Type B pancreatic cell (in vitro differentiated cells): ENCODE data around the gene FALEC. TPM values are rescaled to one million over a fixed set of nuclear protein-coding genes. Genes with fewer than 3 reads are reported as not detected.

Experiments used
- DNase-seq: peaks from one replicate; pipeline ENCODE4 v3.0.0; 2021; ENCODE audit warnings: mixed read lengths; ENCODE audit not compliant: unreplicated experiment; ENCODE audit errors: extremely low spot score
- H3K27ac Mint-ChIP-seq: 2 replicates; pipeline ENCODE4 v1.8.0; 2021; ENCODE audit warnings: mild to moderate bottlenecking, mixed read lengths
- H3K27me3 Mint-ChIP-seq: 2 replicates; pipeline ENCODE4 v1.8.0; 2021; ENCODE audit warnings: mixed read lengths
- H3K36me3 Mint-ChIP-seq: 2 replicates; pipeline ENCODE4 v1.8.0; 2021; ENCODE audit warnings: mixed read lengths
- H3K4me1 Mint-ChIP-seq: one replicate; pipeline ENCODE4 v1.8.0; 2021; ENCODE audit warnings: mixed read lengths; ENCODE audit not compliant: unreplicated experiment
- H3K4me3 Mint-ChIP-seq: 2 replicates; pipeline ENCODE4 v1.8.0; 2021; ENCODE audit warnings: mild to moderate bottlenecking, mixed read lengths
- H3K9me3 Mint-ChIP-seq: 2 replicates; pipeline ENCODE4 v1.8.0; 2021; ENCODE audit warnings: mixed read lengths
- total RNA-seq: library from RNA; stranded (reverse); gene quantifications from 2 replicates; pipeline ENCODE4 v1.2.1, GENCODE V29; 2021; ENCODE audit warnings: low replicate concordance
- TF ChIP-seq, protein P1 (sequence below): fragments of 200-600 bp; sonication (generic); conservative IDR thresholded peaks from 2 replicates; pipeline ENCODE4 v1.5.0; 2021; ENCODE audit warnings: antibody characterized with exemption, mild to moderate bottlenecking

FALEC gene
- total RNA-seq, 1 donor from 2014 or later = 0.80 TPM

DNA sequence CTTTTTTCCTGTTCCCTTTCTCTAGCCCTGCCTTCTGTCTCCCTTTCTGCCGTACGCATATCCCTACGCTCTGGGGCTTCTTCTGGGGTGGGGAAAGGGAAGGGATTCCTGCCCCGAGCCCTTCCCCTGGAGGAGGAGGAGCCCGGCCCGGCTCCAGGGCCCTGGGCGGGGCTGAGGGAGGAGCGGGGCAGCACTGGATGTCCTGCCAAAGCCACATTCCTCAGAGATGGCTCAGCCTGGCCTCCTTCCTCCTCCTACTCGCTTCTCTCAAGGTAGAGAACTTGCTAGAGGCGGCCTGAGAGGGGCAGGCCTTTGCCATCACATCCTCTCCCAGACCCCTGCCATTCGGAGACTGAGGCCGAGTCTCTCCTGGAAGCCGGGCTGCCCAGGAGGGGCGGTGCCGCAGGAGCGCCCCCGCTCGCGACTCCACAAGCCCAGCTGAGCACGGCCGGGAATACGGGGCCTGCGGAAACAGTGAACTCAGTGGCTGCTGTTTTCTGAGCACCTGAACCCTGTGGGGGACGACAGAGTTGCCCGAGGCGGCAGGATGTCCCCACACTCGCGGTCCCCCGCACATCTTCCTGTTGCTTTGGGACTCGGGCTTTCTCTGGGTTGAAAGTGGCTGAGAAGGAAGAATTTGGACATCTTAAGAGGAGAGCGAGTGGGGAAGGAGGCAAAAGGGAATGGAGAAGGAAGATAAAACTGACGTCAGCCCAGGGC lies 45.9 kb downstream of the FALEC start:
- Mint-ChIP-seq H3K36me3 (no peaks in the 10 kb centered on the region), H3K4me3 (peak overlapping the region; percentile 96), H3K27me3 (no peaks in the 10 kb centered on the region), H3K4me1 (peaks cover 38% of the 10 kb centered on the region), H3K27ac (peak overlapping the region; percentile 100), H3K9me3 (no peaks in the 10 kb centered on the region)
- DNase-seq = peak; percentile 92
- TF ChIP-seq, protein P1, sequence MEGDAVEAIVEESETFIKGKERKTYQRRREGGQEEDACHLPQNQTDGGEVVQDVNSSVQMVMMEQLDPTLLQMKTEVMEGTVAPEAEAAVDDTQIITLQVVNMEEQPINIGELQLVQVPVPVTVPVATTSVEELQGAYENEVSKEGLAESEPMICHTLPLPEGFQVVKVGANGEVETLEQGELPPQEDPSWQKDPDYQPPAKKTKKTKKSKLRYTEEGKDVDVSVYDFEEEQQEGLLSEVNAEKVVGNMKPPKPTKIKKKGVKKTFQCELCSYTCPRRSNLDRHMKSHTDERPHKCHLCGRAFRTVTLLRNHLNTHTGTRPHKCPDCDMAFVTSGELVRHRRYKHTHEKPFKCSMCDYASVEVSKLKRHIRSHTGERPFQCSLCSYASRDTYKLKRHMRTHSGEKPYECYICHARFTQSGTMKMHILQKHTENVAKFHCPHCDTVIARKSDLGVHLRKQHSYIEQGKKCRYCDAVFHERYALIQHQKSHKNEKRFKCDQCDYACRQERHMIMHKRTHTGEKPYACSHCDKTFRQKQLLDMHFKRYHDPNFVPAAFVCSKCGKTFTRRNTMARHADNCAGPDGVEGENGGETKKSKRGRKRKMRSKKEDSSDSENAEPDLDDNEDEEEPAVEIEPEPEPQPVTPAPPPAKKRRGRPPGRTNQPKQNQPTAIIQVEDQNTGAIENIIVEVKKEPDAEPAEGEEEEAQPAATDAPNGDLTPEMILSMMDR = no peak

DNA sequence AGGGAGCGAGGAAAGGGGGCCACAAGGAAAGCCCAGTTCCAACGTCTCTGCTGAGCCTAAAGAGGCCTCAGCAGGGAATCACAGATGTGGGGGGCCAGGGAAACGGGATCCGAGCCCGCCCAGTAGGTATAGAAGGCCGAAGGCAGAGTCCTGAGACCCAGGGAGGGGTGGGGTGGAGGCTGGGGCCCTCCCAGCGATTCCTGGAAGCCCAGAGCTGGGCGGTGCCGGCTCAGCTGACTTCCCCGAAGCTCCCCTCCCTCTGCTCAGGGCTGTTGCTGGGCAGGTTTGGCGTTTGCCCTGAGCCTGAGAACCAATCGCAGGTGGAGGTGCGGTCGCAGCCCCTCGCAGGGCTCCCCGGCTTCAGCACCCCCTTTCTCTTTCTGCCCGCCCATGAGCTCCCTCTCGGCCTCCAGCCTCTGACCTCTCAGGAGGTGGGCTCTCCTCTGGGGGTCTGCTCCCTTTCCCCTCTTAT lies 46.5 kb downstream of the FALEC start:
- Mint-ChIP-seq H3K36me3 (no peaks in the 10 kb centered on the region), H3K27ac (peak overlapping the region; percentile 100), H3K9me3 (no peaks in the 10 kb centered on the region), H3K27me3 (no peaks in the 10 kb centered on the region), H3K4me1 (peaks cover 38% of the 10 kb centered on the region), H3K4me3 (peak overlapping the region; percentile 96)
- DNase-seq = peak; percentile 90
- TF ChIP-seq, protein P1 = no peak

DNA sequence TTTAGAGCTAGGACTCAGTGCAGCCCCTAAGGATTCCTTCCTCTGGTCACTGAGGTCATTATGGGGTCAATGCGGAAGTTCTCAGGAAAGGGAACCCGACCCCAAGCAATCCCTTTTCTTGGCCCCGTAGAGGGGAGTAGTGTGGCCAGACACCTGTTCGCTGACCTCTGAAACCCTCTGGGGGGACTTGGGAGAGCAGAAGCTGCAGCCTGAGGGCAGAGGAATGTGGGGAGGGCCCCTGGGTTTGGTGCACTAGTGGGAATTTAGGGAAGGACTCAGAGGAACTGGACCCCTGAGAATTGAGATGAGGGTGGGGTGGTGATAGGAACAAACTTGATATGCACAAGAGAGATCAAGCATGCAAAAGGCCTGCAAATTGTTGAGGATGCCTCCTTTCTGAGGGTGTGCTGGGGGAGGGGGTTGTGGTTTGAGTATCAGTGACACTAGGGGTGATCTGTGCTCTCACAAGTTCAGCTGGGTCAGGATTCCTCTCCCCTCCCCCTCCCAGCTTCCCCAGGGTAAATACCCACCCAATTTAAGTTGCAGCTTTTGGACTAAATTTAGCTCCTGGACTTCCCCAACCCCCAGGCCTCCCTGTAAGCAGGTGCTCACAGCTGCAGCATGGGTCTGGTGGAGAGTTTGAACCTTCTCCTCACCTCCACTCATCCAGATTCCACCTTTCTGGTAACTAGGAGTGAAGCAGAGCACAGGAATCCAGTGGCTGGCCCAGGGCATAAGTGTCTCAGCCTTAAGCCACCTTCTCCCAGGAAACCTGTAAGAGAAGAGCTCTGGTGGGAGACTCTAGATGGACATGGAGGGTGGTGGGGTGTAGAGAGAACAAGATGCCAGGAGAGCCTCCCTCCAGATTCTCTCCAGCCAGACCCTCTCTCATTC lies 47.1 kb downstream of the FALEC start:
- Mint-ChIP-seq H3K27ac (peak overlapping the region; percentile 100), H3K4me3 (peak overlapping the region; percentile 96), H3K9me3 (no peaks in the 10 kb centered on the region), H3K27me3 (no peaks in the 10 kb centered on the region), H3K4me1 (peaks cover 45% of the 10 kb centered on the region), H3K36me3 (no peaks in the 10 kb centered on the region)
- no peak for DNase-seq
- TF ChIP-seq, protein P1 = no peak

DNA sequence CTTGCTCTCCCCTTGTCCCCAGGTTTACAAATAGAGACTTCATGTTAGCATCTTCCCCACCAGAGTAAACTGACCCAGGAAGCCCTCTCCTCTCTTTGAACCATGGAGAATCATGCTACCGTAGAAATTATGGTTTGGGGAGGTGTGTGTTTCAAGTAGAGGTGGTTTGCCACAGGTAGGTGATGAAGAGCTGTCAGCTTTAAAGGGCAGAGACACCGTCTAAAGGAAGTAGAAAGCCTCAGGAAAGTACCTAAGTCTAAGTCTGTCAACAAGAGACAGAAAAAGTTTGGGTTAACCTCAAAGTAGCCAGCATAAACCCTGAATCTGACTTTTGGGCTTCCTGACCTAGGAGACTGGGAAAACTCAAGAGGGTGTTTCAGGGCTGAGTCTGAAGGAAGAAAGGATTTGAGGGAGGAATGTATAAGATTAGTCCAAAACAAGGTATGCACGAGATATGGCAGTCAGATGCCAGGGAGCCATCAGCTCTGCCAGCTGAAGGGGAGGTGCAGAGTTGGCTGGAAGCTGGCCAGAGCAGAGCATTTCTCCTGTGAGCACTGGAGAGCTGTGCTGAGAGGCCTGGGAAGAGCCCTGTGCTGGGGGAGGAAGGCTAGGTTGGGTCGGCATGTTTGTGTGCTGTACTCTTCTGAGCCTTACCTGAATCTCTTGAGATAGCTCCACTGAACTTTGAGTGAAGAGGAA lies 47.9 kb downstream of the FALEC start:
- DNase-seq = no peak
- no peaks in the 10 kb centered on the region for H3K36me3 Mint-ChIP-seq
- TF ChIP-seq, protein P1 = no peak
- H3K27ac Mint-ChIP-seq = peak overlapping the region; percentile 100
- H3K27me3 Mint-ChIP-seq = no peaks in the 10 kb centered on the region
- H3K4me1 Mint-ChIP-seq = peaks cover 53% of the 10 kb centered on the region
- no peaks in the 10 kb centered on the region for H3K9me3 Mint-ChIP-seq
- H3K4me3 Mint-ChIP-seq = peak overlapping the region; percentile 96
